Measurements from ENCODE around the gene RAB7A. TPM values are rescaled to one million over a fixed set of nuclear protein-coding genes. Genes with fewer than 3 reads are reported as not detected.

The RAB7A gene
- total RNA-seq, 1 donor from 2014 or later = 122 TPM

GRCh38 chr3:128859630-128860029 lies 133.6 kb downstream of the RAB7A start:
- no peaks in the 10 kb centered on the region for H3K36me3 ChIP-seq
- H3K4me3 ChIP-seq = no peak overlapping the region
- intact Hi-C loops (cut with DNase I) = no loop called here
- TF ChIP-seq, protein P1, sequence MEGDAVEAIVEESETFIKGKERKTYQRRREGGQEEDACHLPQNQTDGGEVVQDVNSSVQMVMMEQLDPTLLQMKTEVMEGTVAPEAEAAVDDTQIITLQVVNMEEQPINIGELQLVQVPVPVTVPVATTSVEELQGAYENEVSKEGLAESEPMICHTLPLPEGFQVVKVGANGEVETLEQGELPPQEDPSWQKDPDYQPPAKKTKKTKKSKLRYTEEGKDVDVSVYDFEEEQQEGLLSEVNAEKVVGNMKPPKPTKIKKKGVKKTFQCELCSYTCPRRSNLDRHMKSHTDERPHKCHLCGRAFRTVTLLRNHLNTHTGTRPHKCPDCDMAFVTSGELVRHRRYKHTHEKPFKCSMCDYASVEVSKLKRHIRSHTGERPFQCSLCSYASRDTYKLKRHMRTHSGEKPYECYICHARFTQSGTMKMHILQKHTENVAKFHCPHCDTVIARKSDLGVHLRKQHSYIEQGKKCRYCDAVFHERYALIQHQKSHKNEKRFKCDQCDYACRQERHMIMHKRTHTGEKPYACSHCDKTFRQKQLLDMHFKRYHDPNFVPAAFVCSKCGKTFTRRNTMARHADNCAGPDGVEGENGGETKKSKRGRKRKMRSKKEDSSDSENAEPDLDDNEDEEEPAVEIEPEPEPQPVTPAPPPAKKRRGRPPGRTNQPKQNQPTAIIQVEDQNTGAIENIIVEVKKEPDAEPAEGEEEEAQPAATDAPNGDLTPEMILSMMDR (IDR thresholded peaks at IDR 0.05) = no peak
- TF ChIP-seq POLR2AphosphoS5 (IDR thresholded peaks at IDR 0.05; ENCODE audit: insufficient read depth in 1 of 2, low read depth in 1 of 2) = no peak
- TF ChIP-seq POLR2A (IDR thresholded peaks at IDR 0.05) = no peak
- DNase-seq (ENCODE audit: extremely low spot score in 2 of 2) = no peak
- H3K4me1 ChIP-seq = no peaks in the 10 kb centered on the region
- peaks cover 17% of the 10 kb centered on the region for H3K9me3 ChIP-seq
- H3K27ac ChIP-seq = no peak overlapping the region
- no peaks in the 10 kb centered on the region for H3K27me3 ChIP-seq

- H3K4me3 ChIP-seq = no peak overlapping the region
- no peaks in the 10 kb centered on the region for H3K36me3 ChIP-seq
- peaks cover 17% of the 10 kb centered on the region for H3K9me3 ChIP-seq
- no peaks in the 10 kb centered on the region for H3K4me1 ChIP-seq
- no peak overlapping the region for H3K27ac ChIP-seq
- H3K27me3 ChIP-seq = no peaks in the 10 kb centered on the region
- no peak for DNase-seq (ENCODE audit: extremely low spot score in 2 of 2)
- intact Hi-C loops (cut with DNase I) = no loop called here
- TF ChIP-seq POLR2A (IDR thresholded peaks at IDR 0.05) (no peak), POLR2AphosphoS5 (IDR thresholded peaks at IDR 0.05; ENCODE audit: insufficient read depth in 1 of 2, low read depth in 1 of 2) (no peak)
- TF ChIP-seq, protein P1 (IDR thresholded peaks at IDR 0.05) = no peak
These were observed 135.5 kb downstream of the RAB7A start for GRCh38 chr3:128861491-128861890.

- Histone ChIP-seq H3K4me3 (no peak overlapping the region), H3K27ac (no peak overlapping the region), H3K9me3 (peaks cover 17% of the 10 kb centered on the region), H3K27me3 (no peaks in the 10 kb centered on the region), H3K36me3 (no peaks in the 10 kb centered on the region), H3K4me1 (no peaks in the 10 kb centered on the region)
- intact Hi-C loops (cut with DNase I) = no loop called here
- no peak for DNase-seq (ENCODE audit: extremely low spot score in 2 of 2)
- TF ChIP-seq POLR2AphosphoS5 (IDR thresholded peaks at IDR 0.05; ENCODE audit: insufficient read depth in 1 of 2, low read depth in 1 of 2) (no peak), POLR2A (IDR thresholded peaks at IDR 0.05) (no peak)
- TF ChIP-seq, protein P1 (IDR thresholded peaks at IDR 0.05) = no peak
These were observed 137.6 kb downstream of the RAB7A start for GRCh38 chr3:128863560-128863959.

Small RNA genes within 50 kb of the gene (small RNA-seq; reads per million reads assigned to genes)
- not detected for gene RF00399

Other genes starting within 250 kb of the RAB7A start
- gene GATA2, start 233.0 kb upstream of the RAB7A start, total RNA-seq = 50.6 TPM
- 149 TPM for gene RPN1, start 75.4 kb upstream of the RAB7A start, total RNA-seq
- gene ACAD9, start 153.4 kb downstream of the RAB7A start, total RNA-seq = 43.0 TPM